AG04449 (cell line): ENCODE data around the gene SMCO3.

Source experiments
- CTCF ChIA-PET: fragments of 350-600 bp; formaldehyde crosslinking; extraction: SDS; loops from one replicate; lab custom pipeline; 2021; ENCODE audit warnings: antibody characterized with exemption; lab: Yijun Ruan, JAX
- POLR2A ChIA-PET: fragments of 400-600, 350-600 bp; formaldehyde crosslinking; extraction: SDS; loops from one replicate; lab custom pipeline; 2020; ENCODE audit warnings: antibody characterized with exemption, inconsistent platforms; lab: Yijun Ruan, JAX
- DNase-seq: peaks from one replicate; pipeline ENCODE4 v3.0.0-alpha.2; 2010; ENCODE audit warnings: low read depth, low spot score
- H3K4me3 ChIP-seq: 2 replicates; pipeline ENCODE4 v1.5.1; 2011; ENCODE audit warnings: low read depth, mild to moderate bottlenecking, control low read depth, low read length
- CTCF ChIP-seq: IDR thresholded peaks from one replicate; pipeline ENCODE4 v1.5.1; 2011; ENCODE audit warnings: mild to moderate bottlenecking, moderate library complexity, low read length, control low read depth, inconsistent platforms; ENCODE audit not compliant: insufficient read depth; ENCODE audit errors: missing control alignments

The SMCO3 gene

GRCh38 chr12:14774074-14774905, 39.7 kb downstream of the SMCO3 start:
- peak overlapping the region; percentile 94 for H3K4me3 ChIP-seq
- no peak for TF ChIP-seq CTCF
- POLR2A ChIA-PET = interaction anchor here (0.6 to 2.6 kb wide), 7 partner anchors 8 to 1556 kb away, joined by 3 to 24 read pairs (median 3); partner anchors contain the start of genes C12orf60 and WBP11
- DNase-seq = peak; percentile 77
- CTCF ChIA-PET = interaction anchor here (1.2 to 1.5 kb wide), 4 partner anchors 15 to 223 kb away, joined by 3 to 4 read pairs (median 4); no protein-coding TSS in a partner anchor

- TF ChIP-seq CTCF = no peak
- ChIA-PET POLR2A (interaction anchor here (0.6 to 2.6 kb wide), 6 partner anchors 9 to 1555 kb away, joined by 3 to 24 read pairs (median 3); partner anchors contain the start of genes C12orf60 and WBP11), CTCF (interaction anchor here (1.2 to 1.5 kb wide), 3 partner anchors 19 to 223 kb away, joined by 3 to 4 read pairs (median 3); no protein-coding TSS in a partner anchor)
- H3K4me3 ChIP-seq = peak overlapping the region; percentile 94
- DNase-seq = no peak
These were observed 40.3 kb downstream of the SMCO3 start for GRCh38 chr12:14773685-14774073.

GRCh38 chr12:14772946-14773345, 41.0 kb downstream of the SMCO3 start:
- TF ChIP-seq CTCF = no peak
- DNase-seq = no peak
- CTCF ChIA-PET = interaction anchor here (1.0 to 1.5 kb wide), 3 partner anchors 19 to 224 kb away, joined by 3 to 4 read pairs (median 3); no protein-coding TSS in a partner anchor
- no peak overlapping the region for H3K4me3 ChIP-seq
- POLR2A ChIA-PET = no interaction called here

GRCh38 chr12:14771651-14772137, 42.3 kb downstream of the SMCO3 start:
- TF ChIP-seq CTCF = no peak
- H3K4me3 ChIP-seq = no peak overlapping the region; the same call in 1 of the 2 replicates
- no peak for DNase-seq
- POLR2A ChIA-PET = interaction anchor here (0.6 to 2.7 kb wide), 9 partner anchors 9 to 516 kb away, joined by 3 to 13 read pairs (median 4); partner anchors contain the start of genes ATF7IP, C12orf60 and WBP11
- CTCF ChIA-PET = interaction anchor here (1.0 to 1.4 kb wide), 3 partner anchors 10 to 73 kb away, joined by 3 to 6 read pairs (median 5); no protein-coding TSS in a partner anchor

- peak; percentile 70 for DNase-seq
- ChIA-PET CTCF (interaction anchor here (0.7 to 2.2 kb wide), 15 partner anchors 8 to 512 kb away, joined by 3 to 9 read pairs (median 4); partner anchors contain the start of genes C12orf60 and WBP11), POLR2A (interaction anchor here (0.6 to 2.7 kb wide), 12 partner anchors 10 to 515 kb away, joined by 3 to 13 read pairs (median 4); partner anchors contain the start of genes ATF7IP, C12orf60 and WBP11)
- peak overlapping the region; percentile 86 for H3K4me3 ChIP-seq
- TF ChIP-seq CTCF = no peak
These were observed 43.2 kb downstream of the SMCO3 start for GRCh38 chr12:14770496-14771461.
